PC-9 (cell line): Measurements from ENCODE around the gene SSBP4. TPM values are rescaled to one million over a fixed set of nuclear protein-coding genes. Genes with fewer than 3 reads are reported as not detected.

Experiments
- BruUV-seq: library from RNA; stranded (reverse); fragments of 400-500 nt; replicated peaks from 2 replicates; lab custom pipeline; 2021; lab: Mats Ljungman, UMichigan
- CTCF ChIA-PET: fragments of 300-600 bp; sonication (Branson Sonifier 250); formaldehyde crosslinking; loops from one replicate; lab custom pipeline; 2022; ENCODE audit warnings: antibody characterized with exemption; lab: Charles Lee
- POLR2A ChIA-PET: fragments of 300-600 bp; sonication (Branson Sonifier 250); formaldehyde crosslinking; loops from one replicate; lab custom pipeline; 2022; ENCODE audit warnings: antibody characterized with exemption; ENCODE audit not compliant: unreplicated experiment; lab: Charles Lee
- DNase-seq, 2 experiments: peaks; one replicate each; pipeline versions ENCODE4 v3.0.0 to v3.0.0-alpha.2; 2015 to 2022; ENCODE audit warnings: mixed read lengths in 1 of 2
- H2AFZ ChIP-seq: fragments of 200-600 bp; sonication (generic); 2 replicates; pipeline ENCODE4 v1.8.1; 2017; ENCODE audit warnings: antibody characterized with exemption
- H3F3A ChIP-seq: fragments of 200-600 bp; sonication (generic); 2 replicates; pipeline ENCODE4 v1.8.1; 2017; ENCODE audit warnings: antibody characterized with exemption, mild to moderate bottlenecking, low read depth; ENCODE audit not compliant: insufficient read depth
- H3K27ac ChIP-seq: fragments of 200-600 bp; sonication (generic); 2 replicates; pipeline ENCODE4 v1.6.1; 2016; ENCODE audit warnings: mixed run types
- H3K27me3 ChIP-seq: fragments of 200-600 bp; sonication (generic); 2 replicates; pipeline ENCODE4 v1.6.1; 2016; ENCODE audit warnings: low read depth, mixed run types; ENCODE audit not compliant: insufficient read depth
- H3K36me3 ChIP-seq: fragments of 200-600 bp; sonication (generic); 2 replicates; pipeline ENCODE4 v1.6.1; 2016; ENCODE audit warnings: low read depth, mixed run types
- H3K4me1 ChIP-seq: fragments of 200-600 bp; sonication (generic); replicated peaks from 2 replicates; pipeline ENCODE4 v1.6.1; 2016; ENCODE audit warnings: mixed run types; ENCODE audit not compliant: insufficient read depth
- H3K4me2 ChIP-seq: fragments of 200-600 bp; sonication (generic); 2 replicates; pipeline ENCODE4 v1.6.1; 2017; ENCODE audit warnings: mixed run types
- H3K4me3 ChIP-seq: fragments of 200-600 bp; sonication (generic); 2 replicates; pipeline ENCODE4 v1.6.1; 2016; ENCODE audit warnings: mixed run types
- H3K79me2 ChIP-seq: fragments of 200-600 bp; sonication (generic); 2 replicates; pipeline ENCODE4 v1.6.1; 2017; ENCODE audit warnings: low read depth, mixed run types
- H3K9me2 ChIP-seq: fragments of 200-600 bp; sonication (generic); 2 replicates; pipeline ENCODE4 v1.8.1; 2017; ENCODE audit warnings: mild to moderate bottlenecking; ENCODE audit not compliant: insufficient read depth
- H3K9me3 ChIP-seq: fragments of 200-600 bp; sonication (generic); 2 replicates; pipeline ENCODE4 v1.8.1; 2016; ENCODE audit warnings: low read depth; ENCODE audit not compliant: insufficient read depth
- H4K20me1 ChIP-seq: fragments of 200-600 bp; sonication (generic); 2 replicates; pipeline ENCODE4 v1.8.1; 2017; ENCODE audit not compliant: insufficient read depth
- CTCF ChIP-seq: fragments of 200-600 bp; sonication (generic); conservative IDR thresholded peaks from 2 replicates; pipeline ENCODE4 v1.6.1; 2017; ENCODE audit warnings: mixed run types, antibody characterized with exemption, mild to moderate bottlenecking, moderate library complexity
- EZH2 ChIP-seq: fragments of 200-600 bp; sonication (generic); IDR thresholded peaks from 2 replicates; pipeline ENCODE4 v1.8.0; 2017; ENCODE audit warnings: antibody characterized with exemption, low read depth
- intact Hi-C: fragments of 100-400 bp; cut with micrococcal nuclease; formaldehyde crosslinking; loops from one replicate; pipeline ENCODE4 v1.10.0; 2022; ENCODE audit not compliant: unreplicated experiment
- total RNA-seq: library from RNA; stranded (reverse); gene quantifications from 2 replicates; pipeline ENCODE4 v1.2.3, GENCODE V29; 2021

SSBP4 gene
- total RNA-seq, 1 experiment from 2014 or later, result 56.6 TPM

- no TSS peak for BruUV-seq
- intact Hi-C loops, result no loop called here
- H3K4me3 ChIP-seq, result no peak overlapping the region
- POLR2A ChIA-PET, result no interaction called here
- H3K9me3 ChIP-seq, result no peaks in the 10 kb centered on the region
- no peak overlapping the region for H2AFZ ChIP-seq
- TF ChIP-seq CTCF, result no peak
- no peak for TF ChIP-seq EZH2
- H3K9me2 ChIP-seq, result no peaks in the 10 kb centered on the region
- peaks cover 27% of the 10 kb centered on the region for H3F3A ChIP-seq
- peaks cover 30% of the 10 kb centered on the region for H3K4me1 ChIP-seq
- H3K27me3 ChIP-seq, result no peaks in the 10 kb centered on the region
- H3K27ac ChIP-seq, result no peak overlapping the region
- DNase-seq, result no peak
- peaks cover 7% of the 10 kb centered on the region; the same call in 1 of the 2 replicates for H3K36me3 ChIP-seq
- H4K20me1 ChIP-seq, result peaks cover 30% of the 10 kb centered on the region
- no peaks in the 10 kb centered on the region for H3K79me2 ChIP-seq
- no peak overlapping the region for H3K4me2 ChIP-seq
- CTCF ChIA-PET, result no interaction called here
Measured at GRCh38 chr19:18449552-18449951, 30.4 kb downstream of the SSBP4 start.

- peaks cover 30% of the 10 kb centered on the region for H4K20me1 ChIP-seq
- ChIA-PET CTCF (interaction anchor here (1.2 kb wide), 1 partner anchor 11 kb away, joined by 5 read pairs; no protein-coding TSS in a partner anchor), POLR2A (interaction anchor here (0.7 kb wide), 1 partner anchor 404 kb away, joined by 4 read pairs; no protein-coding TSS in a partner anchor)
- no TSS peak for BruUV-seq
- intact Hi-C loops, result loop anchor here (2.0 to 10.0 kb wide), 2 partner anchors 465 to 535 kb away; no protein-coding TSS in a partner anchor
- H3K4me1 ChIP-seq, result peaks cover 25% of the 10 kb centered on the region
- peaks cover 29% of the 10 kb centered on the region for H3F3A ChIP-seq
- no peak overlapping the region for H3K4me3 ChIP-seq
- TF ChIP-seq EZH2 (no peak), CTCF (no peak)
- H2AFZ ChIP-seq, result no peak overlapping the region
- no peak for DNase-seq
- no peaks in the 10 kb centered on the region for H3K9me2 ChIP-seq
- no peak overlapping the region for H3K27ac ChIP-seq
- no peaks in the 10 kb centered on the region for H3K79me2 ChIP-seq
- no peak overlapping the region for H3K4me2 ChIP-seq
- H3K27me3 ChIP-seq, result no peaks in the 10 kb centered on the region
- peaks cover 7% of the 10 kb centered on the region; the same call in 1 of the 2 replicates for H3K36me3 ChIP-seq
- no peaks in the 10 kb centered on the region for H3K9me3 ChIP-seq
Measured at GRCh38 chr19:18450021-18450930, 31.1 kb downstream of the SSBP4 start.

GRCh38 chr19:18450931-18451836 lies 32.0 kb downstream of the SSBP4 start:
- Histone ChIP-seq H3K9me2 (no peaks in the 10 kb centered on the region), H3K27ac (no peak overlapping the region), H3K36me3 (peaks cover 7% of the 10 kb centered on the region; the same call in 1 of the 2 replicates), H3K9me3 (no peaks in the 10 kb centered on the region), H4K20me1 (peaks cover 30% of the 10 kb centered on the region), H3K79me2 (no peaks in the 10 kb centered on the region), H3F3A (peaks cover 33% of the 10 kb centered on the region), H3K4me2 (no peak overlapping the region), H2AFZ (no peak overlapping the region), H3K4me3 (no peak overlapping the region), H3K4me1 (peaks cover 17% of the 10 kb centered on the region), H3K27me3 (no peaks in the 10 kb centered on the region)
- peak; percentile 54 to 83 for DNase-seq
- peak; percentile 99 for TF ChIP-seq CTCF
- TF ChIP-seq EZH2, result no peak
- ChIA-PET CTCF (interaction anchor here (0.6 to 1.2 kb wide), 4 partner anchors 11 to 403 kb away, joined by 4 to 7 read pairs (median 4); no protein-coding TSS in a partner anchor), POLR2A (interaction anchor here (0.7 kb wide), 1 partner anchor 403 kb away, joined by 4 read pairs; no protein-coding TSS in a partner anchor)
- intact Hi-C loops, result loop anchor here (2.0 to 10.0 kb wide), 2 partner anchors 464 to 534 kb away; no protein-coding TSS in a partner anchor
- no TSS peak for BruUV-seq
